GM04503 (cell line): ENCODE measurements around the gene IFT43.

Source experiments
- DNase-seq: peaks from one replicate; pipeline ENCODE4 v3.0.0-alpha.2; 2012; ENCODE audit warnings: low read depth

The IFT43 gene

GRCh38 chr14:76015668-76016067 is 30.1 kb downstream of the IFT43 start:
- no peak for DNase-seq

GRCh38 chr14:76019676-76020075 is 34.1 kb downstream of the IFT43 start:
- DNase-seq, result no peak

DNA sequence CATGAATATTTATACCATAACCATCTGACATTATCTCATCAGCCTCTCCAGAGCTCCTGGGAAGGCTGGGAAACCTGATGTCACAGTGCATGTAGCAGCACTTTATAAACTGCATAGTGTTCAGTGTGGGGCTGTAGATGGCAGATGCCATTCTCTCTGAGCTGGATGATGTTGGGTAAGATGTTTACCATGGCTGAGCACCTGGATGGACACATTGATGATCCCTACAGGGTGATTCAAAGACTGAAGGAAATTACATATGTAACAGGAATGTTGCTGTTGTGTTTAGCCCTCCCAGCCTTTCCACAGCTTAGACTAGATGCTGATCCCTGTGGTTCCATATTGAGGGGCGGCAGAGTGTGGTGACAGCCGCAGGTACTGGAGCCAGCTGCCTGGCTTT is 37.4 kb downstream of the IFT43 start:
- DNase-seq, result no peak

- DNase-seq, result no peak
Observed at GRCh38 chr14:76023757-76024156, 38.2 kb downstream of the IFT43 start.

DNA sequence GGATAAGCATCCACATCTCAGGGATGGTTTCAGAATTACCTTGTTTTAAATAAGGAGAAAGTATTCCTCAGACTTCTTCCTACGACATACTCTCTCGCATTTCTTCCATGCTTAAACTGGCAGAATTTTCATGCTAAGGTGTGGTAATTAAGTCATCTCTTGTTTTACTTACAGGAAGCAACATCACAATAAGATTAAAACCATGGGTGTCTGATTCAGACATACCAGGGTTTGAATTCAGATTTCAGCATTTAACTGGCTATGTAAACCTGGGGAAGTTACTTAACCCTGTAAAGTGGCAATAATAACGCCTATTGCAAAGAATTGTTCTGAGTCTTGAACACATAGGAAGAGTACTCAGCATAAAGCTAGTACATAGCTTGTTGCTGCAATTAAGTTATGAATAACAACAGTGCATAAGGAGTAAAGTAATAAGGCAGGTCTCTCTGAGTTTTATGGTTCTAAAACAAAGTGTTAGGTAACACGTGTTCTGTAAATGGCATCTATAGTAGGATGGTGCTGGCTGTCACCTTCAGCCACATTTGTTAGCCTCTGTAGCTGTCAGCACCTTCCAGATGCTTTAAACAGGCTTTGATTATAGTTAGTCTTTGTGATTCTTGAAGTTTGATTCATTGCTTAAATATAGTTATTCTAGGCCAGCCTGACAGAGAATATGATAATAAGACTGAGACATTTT is 38.8 kb downstream of the IFT43 start:
- DNase-seq, result no peak

DNA sequence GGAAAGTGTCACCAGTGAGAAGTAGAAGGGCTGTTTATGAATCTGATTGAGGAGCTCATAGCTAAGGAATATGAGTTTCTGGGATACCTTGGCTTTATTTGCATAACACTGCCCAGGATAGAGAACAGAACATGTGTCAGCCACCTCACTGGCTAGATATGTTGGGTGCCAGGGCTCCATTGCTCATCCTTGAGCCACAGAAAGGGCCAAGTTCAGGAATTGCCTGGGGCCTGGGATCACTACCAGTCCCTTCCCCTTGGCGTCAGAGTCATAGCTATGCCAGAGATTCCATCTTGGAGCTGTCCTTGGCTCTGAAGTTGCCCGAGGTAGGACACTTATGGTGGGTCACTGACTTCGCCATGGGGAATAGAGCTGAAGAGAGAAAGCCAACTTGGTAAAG is 49.0 kb downstream of the IFT43 start:
- no peak for DNase-seq

DNA sequence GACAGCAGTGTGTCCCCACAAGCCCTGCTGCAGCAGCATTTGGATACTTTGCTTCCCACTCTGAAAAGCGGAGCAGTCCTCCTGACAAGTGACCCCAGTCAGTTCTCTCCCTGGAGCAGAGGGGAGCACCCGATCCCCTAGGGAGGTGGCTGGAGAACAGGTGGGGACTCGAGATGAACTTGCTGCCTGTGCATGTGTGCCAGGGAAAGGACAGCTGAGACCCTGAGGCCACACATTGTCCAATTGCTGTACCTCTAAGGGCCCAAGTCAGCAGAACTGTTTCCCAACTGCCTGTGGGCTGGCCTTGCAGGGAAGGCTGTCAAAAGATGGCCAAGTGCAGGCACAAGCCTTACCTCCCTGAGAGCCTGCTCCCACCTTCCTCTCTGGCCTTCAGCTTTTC is 55.1 kb downstream of the IFT43 start:
- no peak for DNase-seq

DNA sequence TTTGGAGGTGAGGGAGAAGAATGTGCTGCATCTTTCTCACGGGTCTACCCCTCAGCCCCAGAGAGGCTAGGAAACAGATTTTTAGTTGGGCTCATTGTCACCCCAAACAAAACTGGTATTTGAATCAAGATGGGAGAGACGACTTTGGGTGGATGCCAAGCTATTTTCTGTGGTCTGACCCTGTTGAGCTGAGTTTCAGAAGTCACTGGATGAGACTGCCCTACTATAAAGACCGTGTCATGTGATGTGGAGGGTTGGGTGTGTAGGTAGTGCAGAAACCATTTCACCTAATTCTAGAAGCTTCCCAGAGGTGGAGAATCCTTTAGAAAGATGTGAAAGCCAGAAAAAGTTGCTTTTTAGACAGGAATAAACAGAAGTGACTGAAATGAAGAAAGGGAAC is 60.2 kb downstream of the IFT43 start:
- no peak for DNase-seq

DNA sequence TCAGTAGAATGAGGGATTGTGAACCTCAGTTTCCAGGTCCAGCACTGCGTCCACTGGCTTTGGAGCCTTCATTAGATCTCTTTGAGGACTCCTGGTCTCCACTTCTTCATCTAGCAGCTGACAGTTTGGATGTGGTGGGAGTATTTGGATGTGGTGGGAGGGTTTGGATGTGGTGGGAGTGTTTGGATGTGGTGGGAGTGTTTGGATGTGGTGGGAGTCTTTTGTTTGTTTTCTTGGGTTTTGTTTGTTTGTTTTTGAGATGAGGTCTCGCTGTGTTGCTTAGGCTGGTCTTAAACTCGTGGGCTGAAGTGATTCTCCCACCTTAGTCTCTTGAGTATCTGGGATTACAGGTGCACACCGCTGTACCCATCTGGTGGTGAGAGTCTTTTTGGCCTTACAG is 64.7 kb downstream of the IFT43 start:
- DNase-seq, result no peak

GRCh38 chr14:76050797-76051392 is 65.3 kb downstream of the IFT43 start:
- DNase-seq, result peak; percentile 8

GRCh38 chr14:76051717-76052465 is 66.3 kb downstream of the IFT43 start:
- no peak for DNase-seq

DNA sequence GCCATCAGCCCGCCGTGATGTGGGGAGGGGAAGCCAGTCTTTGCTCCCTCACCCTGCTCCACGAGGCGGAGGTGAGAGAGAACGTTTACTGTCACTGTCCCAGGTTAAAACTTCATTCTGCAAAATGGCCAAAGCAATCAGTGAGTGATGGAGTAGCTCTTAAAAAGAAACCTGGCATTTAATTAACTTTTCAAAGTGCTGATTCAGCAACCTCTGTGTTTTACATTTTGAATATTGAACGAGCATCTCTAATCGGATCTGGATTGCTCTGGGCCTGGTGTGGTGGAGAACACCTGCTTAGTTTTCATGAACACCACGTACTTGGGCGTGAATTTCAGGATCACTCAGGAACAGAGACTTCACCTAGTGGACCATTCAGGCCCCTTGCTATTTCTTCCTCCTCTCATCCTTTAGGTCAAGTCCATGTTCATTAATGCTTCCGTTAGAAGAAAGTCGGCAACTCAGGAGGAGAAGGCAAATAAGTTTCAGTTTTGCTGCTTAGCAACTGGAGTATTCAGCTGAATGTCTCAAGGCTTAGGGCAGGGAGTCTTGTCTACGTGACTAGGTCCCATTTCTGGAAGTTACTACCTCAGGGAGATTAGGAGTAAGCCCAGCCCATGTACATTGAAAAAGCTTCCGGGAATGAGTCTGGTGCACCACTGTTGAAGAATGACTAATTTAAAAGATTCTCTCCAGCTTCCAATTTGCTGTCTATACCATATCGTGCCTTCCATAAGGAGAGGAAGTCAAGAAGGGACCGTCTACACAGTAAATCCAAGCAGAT is 68.2 kb downstream of the IFT43 start:
- no peak for DNase-seq

DNA sequence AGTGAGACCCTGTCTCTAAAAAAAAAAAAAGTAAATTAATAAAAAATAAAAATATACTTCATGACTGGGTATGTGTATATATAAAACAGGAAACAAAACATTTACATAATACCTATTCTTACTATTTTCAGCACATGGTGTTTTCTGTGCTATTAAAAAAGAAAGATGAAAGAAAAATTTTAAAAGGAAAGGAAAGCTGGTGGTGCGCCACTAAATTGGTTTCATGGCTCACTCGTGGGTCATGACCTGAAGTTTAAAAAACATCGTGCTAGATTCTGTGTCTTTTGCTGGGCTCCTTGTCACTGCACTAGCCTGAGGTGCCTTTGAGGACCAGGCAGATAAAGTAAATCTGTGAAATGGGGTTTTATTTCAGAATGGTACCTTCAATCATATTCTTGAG is 69.8 kb downstream of the IFT43 start:
- no peak for DNase-seq

GRCh38 chr14:76056128-76056527 is 70.6 kb downstream of the IFT43 start:
- no peak for DNase-seq

DNA sequence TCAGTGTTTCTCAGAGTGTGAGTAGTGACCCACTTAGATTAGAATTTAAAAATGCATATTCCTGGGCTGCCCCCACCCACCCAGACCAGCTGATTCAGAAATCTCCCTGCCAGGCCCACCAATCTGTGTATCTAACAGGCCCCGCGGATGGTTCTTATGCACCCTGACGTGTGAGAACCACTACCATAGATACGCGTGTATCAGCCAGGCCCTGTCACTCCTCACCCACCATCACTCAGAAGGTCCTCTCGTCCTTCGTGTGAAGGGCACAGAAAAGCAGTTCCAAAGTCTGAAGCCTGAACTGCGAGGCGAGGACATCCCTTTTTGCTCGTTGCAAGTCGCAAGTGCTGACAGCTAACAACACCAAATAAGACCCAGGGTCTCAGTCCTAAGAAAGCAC is 72.4 kb downstream of the IFT43 start:
- no peak for DNase-seq

- no peak for DNase-seq
Observed at GRCh38 chr14:76063327-76063726, 77.8 kb downstream of the IFT43 start.

GRCh38 chr14:76065519-76065918 is 80.0 kb downstream of the IFT43 start:
- DNase-seq, result no peak

GRCh38 chr14:76067536-76067935 is 82.0 kb downstream of the IFT43 start:
- DNase-seq, result no peak

DNA sequence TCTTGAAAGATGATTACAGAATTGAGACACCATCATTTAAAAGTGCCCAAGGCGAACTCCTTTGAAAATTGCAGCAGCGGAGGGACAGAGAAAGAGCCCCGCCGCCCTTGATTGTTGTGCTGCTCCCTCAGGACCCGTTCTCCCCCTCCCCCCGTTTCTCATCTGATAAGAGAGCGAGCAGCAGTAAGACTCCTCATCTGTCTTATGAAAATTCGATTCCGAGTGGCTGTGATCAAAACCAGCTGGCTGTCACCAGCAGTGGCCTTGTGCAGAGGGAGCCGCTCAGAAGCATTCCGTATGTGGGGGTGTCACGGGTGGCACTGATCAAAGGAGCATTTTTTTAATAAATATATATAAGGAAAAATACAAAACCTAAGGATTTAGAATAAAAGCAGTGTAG is 88.2 kb downstream of the IFT43 start:
- no peak for DNase-seq

- DNase-seq, result no peak
Observed at GRCh38 chr14:76077340-76077739, 91.8 kb downstream of the IFT43 start.

DNA sequence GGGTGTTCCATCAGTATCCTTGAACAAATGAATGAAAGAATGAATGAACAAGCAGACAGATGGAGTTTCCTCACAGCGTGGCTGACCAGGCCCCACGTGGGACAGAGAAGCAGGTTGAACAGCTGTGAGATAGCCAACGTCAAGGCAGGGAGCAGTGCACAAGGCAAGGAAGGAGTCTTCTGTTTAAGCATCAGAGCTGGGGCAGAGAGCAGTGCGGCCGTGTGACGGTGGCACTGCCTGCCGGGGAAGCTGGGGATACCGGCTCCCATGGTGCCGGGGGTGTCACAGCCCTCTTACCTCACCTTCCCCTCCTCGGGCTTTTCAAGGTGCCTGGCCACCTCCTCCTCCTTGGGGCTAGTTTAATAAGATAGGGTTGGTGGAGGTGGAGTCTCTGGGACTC is 92.9 kb downstream of the IFT43 start:
- DNase-seq, result no peak

DNA sequence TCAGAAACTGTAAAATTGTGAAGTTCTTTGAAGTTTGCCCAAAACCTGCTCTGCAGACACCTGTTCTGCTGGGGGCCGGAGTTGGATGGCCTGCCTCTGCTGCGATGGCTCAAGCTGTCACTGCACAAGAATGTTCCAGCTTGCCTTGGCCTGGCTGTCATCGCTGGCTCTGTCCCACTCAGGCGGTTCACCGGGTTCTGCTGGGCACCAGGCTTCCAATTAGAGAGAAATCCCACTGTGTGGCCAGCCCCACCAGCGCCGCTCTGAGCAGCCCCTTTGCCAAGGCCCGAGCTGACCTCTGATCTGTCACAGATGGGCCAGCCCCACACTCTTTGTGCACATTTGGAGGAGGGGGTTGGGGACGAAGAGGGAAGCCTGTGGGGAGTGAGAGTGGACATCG is 94.5 kb downstream of the IFT43 start:
- DNase-seq, result no peak

DNA sequence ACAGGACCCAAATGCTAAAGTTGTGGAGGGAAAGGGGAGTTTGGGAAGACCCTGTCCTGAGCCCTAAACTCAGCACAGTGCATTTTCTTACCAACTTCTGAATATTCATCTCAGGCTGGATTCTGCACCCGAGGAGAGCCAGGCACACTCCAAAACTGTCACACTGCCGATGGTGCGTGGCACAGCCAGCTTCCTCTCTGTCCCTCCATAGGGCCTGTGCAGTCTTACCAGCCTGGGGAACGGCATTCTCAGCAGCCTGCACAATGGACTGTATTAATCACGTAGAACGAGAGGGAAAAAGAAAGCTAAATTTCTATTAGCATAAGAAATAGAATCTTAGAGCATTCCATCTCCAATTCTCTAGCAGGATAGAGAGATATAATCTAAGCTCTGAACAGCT is 94.9 kb downstream of the IFT43 start:
- no peak for DNase-seq
